ENCODE measurements around the gene PXYLP1. TPM values are rescaled to one million over a fixed set of nuclear protein-coding genes. Genes with fewer than 3 reads are reported as not detected.

PXYLP1 gene
- total and polyA plus RNA-seq, 2 of the 8 experiments (the other 6 are each of a cell fraction or from before 2014, with no cell fraction given): 19.4 to 20.6 TPM

- no peaks in the 10 kb centered on the region for H3K79me1 ChIP-seq (ENCODE audit: low read depth, low read length)
- no peaks in the 10 kb centered on the region for H3K23me2 ChIP-seq (ENCODE audit: low read depth, low read length)
- H3K27me3 ChIP-seq (replicated peaks in 1 of 4; ENCODE audit: control insufficient read depth in 3 of 4, extremely low read depth in 1 of 4, insufficient read depth in 3 of 4, low read length in 3 of 4): no peaks in the 10 kb centered on the region
- H4K20me1 ChIP-seq (replicated peaks in 1 of 2; ENCODE audit: control insufficient read depth in 1 of 2, insufficient read depth in 2 of 2, low read length in 2 of 2): no peaks in the 10 kb centered on the region
- ChIA-PET POLR2A (ENCODE audit: partially characterized antibody) (no interaction called here), CTCF (ENCODE audit: partially characterized antibody) (interaction anchor here (0.7 to 2.0 kb wide), 3 partner anchors 15 to 662 kb away, joined by 3 to 5 read pairs (median 3); no protein-coding TSS in a partner anchor)
- H3K79me2 ChIP-seq (ENCODE audit: control insufficient read depth in 1 of 2, insufficient read depth in 2 of 2, low read length in 2 of 2): no peaks in the 10 kb centered on the region
- no peak overlapping the region for H3K9ac ChIP-seq (replicated peaks in 1 of 4; ENCODE audit: extremely low read depth in 1 of 4, low read depth in 3 of 4, low read length in 3 of 4)
- H2BK20ac ChIP-seq (ENCODE audit: low read length): no peak overlapping the region
- H3K36me3 ChIP-seq (ENCODE audit: control insufficient read depth in 2 of 4, insufficient read depth in 4 of 4, low read length in 3 of 4): peaks cover 0 to 20% (median 7%) of the 10 kb centered on the region in 4 experiments; a peak in 5 of 8 replicates
- no peaks in the 10 kb centered on the region for H3K4me1 ChIP-seq (replicated peaks in 1 of 4; ENCODE audit: control insufficient read depth in 3 of 4, insufficient read depth in 4 of 4, low read length in 3 of 4)
- H2BK120ac ChIP-seq (replicated peaks; ENCODE audit: low read depth, low read length): no peak overlapping the region
- H2BK5ac ChIP-seq (ENCODE audit: low read depth, low read length): no peak overlapping the region
- no peaks in the 10 kb centered on the region for H3K9me3 ChIP-seq (ENCODE audit: insufficient read depth in 2 of 2, low read depth in 1 of 2, low read length in 1 of 2)
- H3K4ac ChIP-seq (replicated peaks; ENCODE audit: insufficient read length, low read depth, low read length): no peak overlapping the region
- H4K91ac ChIP-seq (replicated peaks; ENCODE audit: insufficient read length, low read length): no peak overlapping the region
- no peak overlapping the region for H3K56ac ChIP-seq (replicated peaks; ENCODE audit: insufficient read length, low read depth, low read length)
- no peak for DNase-seq (ENCODE audit: low read depth in 1 of 2, low spot score in 2 of 2)
- no peak overlapping the region for H3K4me2 ChIP-seq (ENCODE audit: insufficient read depth in 1 of 2, low read depth in 2 of 2, low read length in 2 of 2)
- H3K18ac ChIP-seq (ENCODE audit: extremely low read depth, low read length): no peak overlapping the region
- H2AK5ac ChIP-seq (ENCODE audit: low read depth, low read length): no peak overlapping the region
- H3K27ac ChIP-seq (ENCODE audit: low read depth, low read length): no peak overlapping the region
- no peak overlapping the region for H2AFZ ChIP-seq (ENCODE audit: low read length)
- H3K14ac ChIP-seq (ENCODE audit: insufficient read length): no peak overlapping the region
- no peak overlapping the region for H4K5ac ChIP-seq (ENCODE audit: insufficient read length, low read depth, low read length)
- no peak overlapping the region for H3K4me3 ChIP-seq (ENCODE audit: extremely low read depth in 1 of 4, insufficient read depth in 2 of 4, low read depth in 3 of 4, low read length in 4 of 4)
- H3K23ac ChIP-seq (ENCODE audit: insufficient read length): no peak overlapping the region
- TF ChIP-seq SP4 (IDR thresholded peaks at IDR 0.05; ENCODE audit: low read length) (no peak), NANOG (IDR thresholded peaks at IDR 0.05; ENCODE audit: insufficient read depth, low read depth, low read length, poor library complexity, severe bottlenecking) (no peak), RBBP5 (IDR thresholded peaks at IDR 0.05; ENCODE audit: borderline replicate concordance, low read depth, low read length) (no peak)
- no peak for FAIRE-seq
- no peak overlapping the region for H4K8ac ChIP-seq (ENCODE audit: extremely low read depth, insufficient read depth, low read length)
- no peak overlapping the region for H2BK15ac ChIP-seq (ENCODE audit: low read length)
- 86% methylated on average over 7 of the region's 7 CpGs; no CpG with 5 or more reads in 1 of the 2 experiments for WGBS, 2 experiments (ENCODE audit: extremely low coverage in 1 of 2, insufficient coverage in 1 of 2, insufficient read length in 1 of 2, insufficient replicate concordance in 2 of 2, low coverage in 1 of 2, low lambda C conversion rate in 2 of 2, missing lambda C conversion rate in 1 of 2)
- H2BK12ac ChIP-seq (ENCODE audit: low read depth, low read length): no peak overlapping the region
Measured at GRCh38 chr3:141288336-141288990, 56.8 kb downstream of the PXYLP1 start.
